ENCODE measurements around the gene ARNT2. TPM values are rescaled to one million over a fixed set of nuclear protein-coding genes. Genes with fewer than 3 reads are reported as not detected.

ARNT2 gene
- total RNA-seq, 1 experiment from 2014 or later: 16.8 TPM

GRCh38 chr15:80386151-80386550 is 18.0 kb upstream of the ARNT2 start:
- no TSS peak for BruUV-seq (replicated peaks)
- ATAC-seq (no peak), DNase-seq (ENCODE audit: low read depth, low spot score) (no peak)
- ChIA-PET CTCF (no interaction called here), POLR2A (no interaction called here)
- intact Hi-C loops (cut with micrococcal nuclease; ENCODE audit: unreplicated experiment): no loop called here
- no peaks in the 10 kb centered on the region for H3K36me3 ChIP-seq (ENCODE audit: control insufficient read depth, insufficient read depth, low read length)
- no peak overlapping the region for H3K4me3 ChIP-seq (ENCODE audit: low read depth in 2 of 2, low read length in 2 of 2)
- peaks cover 8% of the 10 kb centered on the region for H3K27me3 ChIP-seq (ENCODE audit: control insufficient read depth, insufficient read depth, low read length)
- in situ Hi-C loops (cut with HindIII; ENCODE audit: low pct_unique_long_range_greater_than_20kb, low sequenced_read_pairs): no loop called here
- no peaks in the 10 kb centered on the region for H3K9me3 ChIP-seq (ENCODE audit: control insufficient read depth, insufficient read depth, low read depth, low read length)
- TF ChIP-seq CTCF (IDR thresholded peaks at IDR 0.05) (no peak), POLR2AphosphoS5 (IDR thresholded peaks at IDR 0.05; ENCODE audit: low read depth, low read length) (no peak), TCF7L2 (IDR thresholded peaks at IDR 0.05; ENCODE audit: low read depth, low read length) (no peak), REST (IDR thresholded peaks at IDR 0.05; ENCODE audit: insufficient read depth in 1 of 2, low read depth in 2 of 2, low read length in 1 of 2) (no peak), SIN3A (IDR thresholded peaks at IDR 0.05; ENCODE audit: borderline replicate concordance, insufficient read depth, low read depth, low read length) (no peak)
- no peaks in the 10 kb centered on the region for H3K4me1 ChIP-seq (ENCODE audit: control insufficient read depth, insufficient read depth, low read length)
- H3K27ac ChIP-seq (ENCODE audit: low read length): no peak overlapping the region

GRCh38 chr15:80388326-80388725 is 15.9 kb upstream of the ARNT2 start:
- POLR2A ChIA-PET: no interaction called here
- no peak for TF ChIP-seq CTCF (IDR thresholded peaks at IDR 0.05)
- TF ChIP-seq POLR2AphosphoS5 (IDR thresholded peaks at IDR 0.05; ENCODE audit: low read depth, low read length): no peak
- no peak for TF ChIP-seq REST (IDR thresholded peaks at IDR 0.05; ENCODE audit: insufficient read depth in 1 of 2, low read depth in 2 of 2, low read length in 1 of 2)
- no peak for TF ChIP-seq SIN3A (IDR thresholded peaks at IDR 0.05; ENCODE audit: borderline replicate concordance, insufficient read depth, low read depth, low read length)
- TF ChIP-seq TCF7L2 (IDR thresholded peaks at IDR 0.05; ENCODE audit: low read depth, low read length): no peak
- no TSS peak for BruUV-seq (replicated peaks)
- DNase-seq (ENCODE audit: low read depth, low spot score) (no peak), ATAC-seq (no peak)
- Histone ChIP-seq H3K27me3 (ENCODE audit: control insufficient read depth, insufficient read depth, low read length) (peaks cover 8% of the 10 kb centered on the region), H3K9me3 (ENCODE audit: control insufficient read depth, insufficient read depth, low read depth, low read length) (no peaks in the 10 kb centered on the region), H3K4me3 (ENCODE audit: low read depth in 2 of 2, low read length in 2 of 2) (no peak overlapping the region), H3K36me3 (ENCODE audit: control insufficient read depth, insufficient read depth, low read length) (no peaks in the 10 kb centered on the region), H3K27ac (ENCODE audit: low read length) (no peak overlapping the region), H3K4me1 (ENCODE audit: control insufficient read depth, insufficient read depth, low read length) (no peaks in the 10 kb centered on the region)
- in situ Hi-C loops (cut with HindIII; ENCODE audit: low pct_unique_long_range_greater_than_20kb, low sequenced_read_pairs) (no loop called here), intact Hi-C loops (cut with micrococcal nuclease; ENCODE audit: unreplicated experiment) (no loop called here)
- CTCF ChIA-PET: no interaction called here
